ENCODE results near the gene SERPINB6.

Gene SERPINB6

DNA sequence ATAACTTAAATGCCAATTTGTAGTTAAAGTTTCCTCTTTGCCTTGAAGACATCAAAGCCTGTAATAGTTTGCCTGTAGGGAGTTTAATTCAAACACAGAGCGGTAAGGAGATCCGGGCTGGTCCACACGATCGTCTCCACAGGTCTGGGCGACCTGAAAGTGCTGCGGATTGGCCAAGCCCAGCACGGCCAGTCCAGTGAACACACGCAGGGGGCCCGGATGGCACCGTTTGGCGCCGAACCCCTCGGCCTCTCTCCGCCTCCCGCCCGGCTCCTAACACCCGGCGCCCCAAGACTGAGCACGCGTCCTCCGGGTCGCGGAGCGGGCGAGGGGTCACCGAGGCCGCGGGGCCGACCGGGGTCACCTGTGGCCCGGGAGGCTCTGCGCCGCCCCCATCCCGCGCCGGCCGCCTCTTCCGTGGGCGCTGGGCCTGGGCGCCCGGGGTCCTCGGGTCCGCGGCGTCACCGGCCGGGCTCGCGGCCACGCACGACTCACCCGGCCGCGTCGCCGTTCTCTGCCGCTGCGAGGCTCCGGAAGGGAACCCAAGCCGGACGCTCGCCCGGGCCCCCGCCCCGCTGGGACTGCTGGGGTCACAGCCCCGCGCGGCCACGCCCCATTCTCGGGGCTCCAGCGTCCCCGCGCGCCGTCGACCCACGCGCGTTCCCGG, 481 bp downstream of the SERPINB6 start:
- Histone ChIP-seq H3K36me3 (ENCODE audit: control insufficient read depth, low read length) (no peaks in the 10 kb centered on the region), H3K4me1 (ENCODE audit: control insufficient read depth, low read length) (peaks cover 28% of the 10 kb centered on the region), H3K4me2 (ENCODE audit: low read length) (peak overlapping the region; percentile 90), H3K79me2 (ENCODE audit: control insufficient read depth, low read length) (no peaks in the 10 kb centered on the region), H3F3A (ENCODE audit: control insufficient read depth, insufficient read depth) (peaks cover 15% of the 10 kb centered on the region), H4K20me1 (ENCODE audit: control insufficient read depth, insufficient read depth, low read depth, low read length) (no peaks in the 10 kb centered on the region), H3K27ac (ENCODE audit: low read depth, low read length) (no peak overlapping the region), H3K9me2 (replicated peaks; ENCODE audit: control insufficient read depth, low read length) (no peaks in the 10 kb centered on the region), H3K27me3 (ENCODE audit: control insufficient read depth, low read length) (peaks cover 48% of the 10 kb centered on the region), H3K9me3 (ENCODE audit: control insufficient read depth, insufficient read depth, low read length) (no peaks in the 10 kb centered on the region), H3K4me3 (ENCODE audit: low read length) (peak overlapping the region; percentile 76)
- TF ChIP-seq EZH2phosphoT487 (IDR thresholded peaks at IDR 0.05; ENCODE audit: borderline replicate concordance, low read length) = peak; percentile 39; the same call in 1 of the 2 replicates
- TF ChIP-seq CTCF (IDR thresholded peaks at IDR 0.05; ENCODE audit: low read depth, low read length, poor library complexity, severe bottlenecking) = no peak

DNA sequence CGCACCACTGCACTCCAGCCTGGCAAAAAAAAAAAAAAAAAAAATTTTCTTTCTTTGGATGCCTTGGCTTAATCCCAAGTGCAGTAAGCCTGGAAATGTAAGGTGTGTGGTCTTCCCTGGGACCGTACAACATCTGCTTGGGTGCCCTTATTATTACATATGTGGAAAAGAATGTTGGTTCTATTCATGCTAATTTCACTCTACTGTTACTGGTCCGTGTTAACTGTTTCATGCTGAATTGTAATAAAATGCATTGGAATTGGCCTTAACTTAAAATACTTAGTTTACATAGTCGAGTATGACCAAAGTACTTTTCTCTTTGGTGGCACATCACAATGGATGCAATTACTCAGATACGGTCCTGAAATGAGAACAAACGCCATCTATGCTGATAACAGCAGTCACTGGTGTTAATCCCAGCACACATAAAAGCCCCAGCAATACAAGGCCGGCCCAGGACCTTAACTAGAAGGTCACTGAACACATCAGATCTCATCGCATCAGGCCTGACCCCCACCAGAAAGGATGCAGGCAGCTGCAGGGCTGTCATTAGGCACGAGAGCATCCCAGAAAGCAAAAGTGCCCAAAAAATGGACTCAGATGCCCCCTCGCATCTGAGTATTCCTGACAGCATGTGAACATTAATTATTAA, 1.2 kb downstream of the SERPINB6 start:
- Histone ChIP-seq H3K4me3 (ENCODE audit: low read length) (peak overlapping the region; percentile 76), H3K9me3 (ENCODE audit: control insufficient read depth, insufficient read depth, low read length) (no peaks in the 10 kb centered on the region), H3K27ac (ENCODE audit: low read depth, low read length) (no peak overlapping the region), H3K4me2 (ENCODE audit: low read length) (peak overlapping the region; percentile 90), H4K20me1 (ENCODE audit: control insufficient read depth, insufficient read depth, low read depth, low read length) (no peaks in the 10 kb centered on the region), H3K9me2 (replicated peaks; ENCODE audit: control insufficient read depth, low read length) (no peaks in the 10 kb centered on the region), H3K27me3 (ENCODE audit: control insufficient read depth, low read length) (peaks cover 48% of the 10 kb centered on the region), H3K79me2 (ENCODE audit: control insufficient read depth, low read length) (no peaks in the 10 kb centered on the region), H3K36me3 (ENCODE audit: control insufficient read depth, low read length) (no peaks in the 10 kb centered on the region), H3F3A (ENCODE audit: control insufficient read depth, insufficient read depth) (peaks cover 15% of the 10 kb centered on the region), H3K4me1 (ENCODE audit: control insufficient read depth, low read length) (peaks cover 28% of the 10 kb centered on the region)
- TF ChIP-seq CTCF (IDR thresholded peaks at IDR 0.05; ENCODE audit: low read depth, low read length, poor library complexity, severe bottlenecking) (no peak), EZH2phosphoT487 (IDR thresholded peaks at IDR 0.05; ENCODE audit: borderline replicate concordance, low read length) (no peak)

DNA sequence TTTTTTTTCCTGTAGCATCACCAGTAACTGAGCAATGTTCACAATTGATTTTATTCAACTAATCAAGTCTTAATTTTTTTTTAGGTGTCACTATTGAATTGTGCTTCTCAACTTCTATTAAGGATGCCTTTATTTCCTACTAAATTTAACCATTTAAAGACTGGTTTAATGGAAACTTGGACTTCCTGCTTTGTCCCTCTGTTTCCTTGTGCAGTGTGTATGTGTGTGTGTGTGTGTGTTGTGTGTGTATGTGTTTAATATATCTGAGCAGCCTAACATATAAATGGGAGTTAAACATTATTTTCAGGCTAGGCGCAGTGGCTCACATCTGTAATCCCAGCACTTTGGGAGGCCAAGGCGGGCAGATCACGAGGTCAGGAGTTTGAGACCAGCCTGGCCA, 1.8 kb downstream of the SERPINB6 start:
- Histone ChIP-seq H3K36me3 (ENCODE audit: control insufficient read depth, low read length) (no peaks in the 10 kb centered on the region), H4K20me1 (ENCODE audit: control insufficient read depth, insufficient read depth, low read depth, low read length) (no peaks in the 10 kb centered on the region), H3K79me2 (ENCODE audit: control insufficient read depth, low read length) (no peaks in the 10 kb centered on the region), H3K4me2 (ENCODE audit: low read length) (no peak overlapping the region), H3K4me3 (ENCODE audit: low read length) (no peak overlapping the region), H3K27ac (ENCODE audit: low read depth, low read length) (no peak overlapping the region), H3K9me2 (replicated peaks; ENCODE audit: control insufficient read depth, low read length) (no peaks in the 10 kb centered on the region), H3K27me3 (ENCODE audit: control insufficient read depth, low read length) (peaks cover 48% of the 10 kb centered on the region), H3K4me1 (ENCODE audit: control insufficient read depth, low read length) (peaks cover 28% of the 10 kb centered on the region), H3K9me3 (ENCODE audit: control insufficient read depth, insufficient read depth, low read length) (no peaks in the 10 kb centered on the region), H3F3A (ENCODE audit: control insufficient read depth, insufficient read depth) (peaks cover 15% of the 10 kb centered on the region)
- no peak for TF ChIP-seq CTCF (IDR thresholded peaks at IDR 0.05; ENCODE audit: low read depth, low read length, poor library complexity, severe bottlenecking)
- no peak for TF ChIP-seq EZH2phosphoT487 (IDR thresholded peaks at IDR 0.05; ENCODE audit: borderline replicate concordance, low read length)
